ENCODE results near the gene YPEL2. TPM values are rescaled to one million over a fixed set of nuclear protein-coding genes. Genes with fewer than 3 reads are reported as not detected.

The YPEL2 gene
- polyA plus RNA-seq, 1 of the 3 experiments (the other 2 are of a cell fraction) = 3.2 TPM

GRCh38 chr17:59296190-59296589 lies 35.3 kb upstream of the YPEL2 start:
- POLR2A ChIA-PET = no interaction called here
- Histone ChIP-seq H4K20me1 (ENCODE audit: insufficient read depth) (no peaks in the 10 kb centered on the region), H3K9ac (no peak overlapping the region), H3K36me3 (replicated peaks in 1 of 2; ENCODE audit: control insufficient read depth in 1 of 2, insufficient read depth in 2 of 2, low read length in 1 of 2) (no peaks in the 10 kb centered on the region), H3K9me3 (no peaks in the 10 kb centered on the region), H3K27ac (ENCODE audit: low read depth in 2 of 2, low read length in 1 of 2) (no peak overlapping the region), H3K4me3 (ENCODE audit: low read depth in 2 of 2, low read length in 1 of 2) (no peak overlapping the region), H3K4me1 (ENCODE audit: control insufficient read depth in 1 of 2, insufficient read depth in 2 of 2, low read depth in 1 of 2, low read length in 1 of 2) (no peaks in the 10 kb centered on the region), H2AFZ (ENCODE audit: low read depth) (no peak overlapping the region), H3K4me2 (no peak overlapping the region), H3K79me2 (ENCODE audit: insufficient read depth) (no peaks in the 10 kb centered on the region), H3F3A (replicated peaks; ENCODE audit: insufficient read depth) (no peaks in the 10 kb centered on the region), H3K9me2 (no peaks in the 10 kb centered on the region), H3K27me3 (ENCODE audit: insufficient read depth) (no peaks in the 10 kb centered on the region)
- 96% methylated on average over 2 of the region's 2 CpGs for WGBS (ENCODE audit: low lambda C conversion rate)
- DNase-seq = no peak
- CTCF ChIA-PET = interaction anchor here (1.0 kb wide), 1 partner anchor 76 kb away, joined by 4 read pairs; the partner anchor contains the start of gene GDPD1
- TF ChIP-seq YY1 (IDR thresholded peaks at IDR 0.05; ENCODE audit: low read depth) (no peak), NFIC (IDR thresholded peaks at IDR 0.05; ENCODE audit: borderline replicate concordance) (no peak), FOXJ3 (CRISPR knock-in tag; IDR thresholded peaks at IDR 0.05) (no peak), RFX5 (IDR thresholded peaks at IDR 0.05; ENCODE audit: low read length) (no peak), RCOR1 (IDR thresholded peaks at IDR 0.05; ENCODE audit: low read length) (no peak), PBX3 (IDR thresholded peaks at IDR 0.05) (no peak), IRF3 (IDR thresholded peaks at IDR 0.05; ENCODE audit: low read depth, low read length) (no peak), RAD21 (IDR thresholded peaks at IDR 0.05; ENCODE audit: low read length) (no peak), CHD2 (IDR thresholded peaks at IDR 0.05; ENCODE audit: low read length, partially characterized antibody) (no peak), TCF12 (IDR thresholded peaks at IDR 0.05) (no peak), USF2 (IDR thresholded peaks at IDR 0.05; ENCODE audit: borderline replicate concordance, low read depth, low read length) (no peak), CTCF (IDR thresholded peaks at IDR 0.05) (no peak), MEF2A (IDR thresholded peaks at IDR 0.05; ENCODE audit: borderline replicate concordance, low read depth) (no peak), REST (IDR thresholded peaks at IDR 0.05; ENCODE audit: low read depth, low read length) (no peak), TAF1 (IDR thresholded peaks at IDR 0.05; ENCODE audit: borderline replicate concordance, low read depth, low read length) (no peak), EP300 (IDR thresholded peaks at IDR 0.05; ENCODE audit: borderline replicate concordance in 1 of 2, low read depth in 1 of 2, low read length in 1 of 2) (no peak), MXI1 (IDR thresholded peaks at IDR 0.05; ENCODE audit: low read depth, low read length) (no peak), ELF1 (IDR thresholded peaks at IDR 0.05) (no peak), JUND (IDR thresholded peaks at IDR 0.05) (no peak)

Measured in SK-N-SH (cell line).